Renal pelvis (tissue), 4 donors: ENCODE results near the gene TMEM119. TPM values are rescaled to one million over a fixed set of nuclear protein-coding genes. Genes with fewer than 3 reads are reported as not detected.
"Not testable (repeated sequence)": the region's sequence is repeated elsewhere in the genome, so short reads cannot be mapped to it uniquely, and the experiment has no call there.

Experiments
- DNase-seq: peaks from one replicate; pipeline ENCODE4 v3.0.0-alpha.2; 2013
- polyA plus RNA-seq, 3 donors: library from polyadenylated mRNA; unstranded; fragments of 120-200 nt; gene quantifications; one replicate each; pipeline ENCODE4 v1.2.1, GENCODE V29; 2013; ENCODE audit not compliant: insufficient read length in 3 of 3

TMEM119 gene
- polyA plus RNA-seq, 3 donors: 15.3 to 25.2 (median 16.7) TPM

GRCh38 chr12:108637222-108637971 is 39.5 kb upstream of the TMEM119 start:
- DNase-seq: no peak

GRCh38 chr12:108635997-108636808 is 38.3 kb upstream of the TMEM119 start:
- no peak for DNase-seq

DNA sequence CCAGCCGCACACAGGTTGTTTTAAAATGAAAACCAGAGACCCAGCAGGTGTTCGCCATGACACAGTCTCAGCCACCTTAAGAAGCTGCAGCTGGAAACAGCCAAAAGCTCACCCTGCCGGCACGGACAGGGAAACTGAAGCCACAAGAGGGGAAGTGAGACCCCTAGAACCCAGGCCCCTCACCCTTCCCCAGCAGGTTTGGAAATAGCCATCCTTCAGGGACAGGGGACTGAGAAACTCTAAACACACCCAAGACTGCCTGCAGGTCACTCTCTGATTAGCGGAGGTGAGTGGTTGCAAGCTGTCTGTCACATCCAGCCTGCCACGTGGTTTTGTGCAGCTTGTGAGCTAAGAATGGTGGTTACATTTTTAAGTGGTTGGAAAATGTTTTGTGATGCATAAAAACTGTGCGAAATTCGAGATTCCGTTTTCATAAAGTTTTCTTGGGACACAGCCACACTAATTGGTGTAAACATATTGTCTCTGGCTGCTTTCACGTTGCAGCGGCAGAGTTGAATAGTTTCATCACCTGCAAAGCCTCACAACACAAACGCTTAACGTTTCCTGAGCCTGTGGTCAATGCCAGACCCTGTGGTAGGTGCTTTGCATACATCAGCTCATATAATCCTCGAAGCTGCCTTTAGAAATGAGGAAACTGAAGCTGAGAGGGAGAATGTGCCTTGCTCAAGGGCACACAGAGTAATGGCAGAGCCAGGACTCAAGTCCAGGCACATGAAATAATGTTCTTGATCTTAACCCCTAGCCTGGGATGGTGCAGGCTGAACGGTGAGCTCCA is 37.5 kb upstream of the TMEM119 start:
- DNase-seq: no peak

- DNase-seq: no peak
Measured at GRCh38 chr12:108634341-108634751, 36.5 kb upstream of the TMEM119 start.

- DNase-seq: no peak
Measured at GRCh38 chr12:108633534-108634248, 35.8 kb upstream of the TMEM119 start, which contains the start of gene SELPLG. Gene SELPLG, minus strand, starts transcription at chr12:108633894. Its CDS starts 9,587 bp downstream, at chr12:108624307.

- DNase-seq: no peak
Measured at GRCh38 chr12:108633081-108633533, 35.2 kb upstream of the TMEM119 start.

- not testable (repeated sequence) for DNase-seq
Measured at GRCh38 chr12:108631261-108631660, 33.4 kb upstream of the TMEM119 start.

GRCh38 chr12:108630481-108631207 is 32.8 kb upstream of the TMEM119 start:
- no peak for DNase-seq

DNA sequence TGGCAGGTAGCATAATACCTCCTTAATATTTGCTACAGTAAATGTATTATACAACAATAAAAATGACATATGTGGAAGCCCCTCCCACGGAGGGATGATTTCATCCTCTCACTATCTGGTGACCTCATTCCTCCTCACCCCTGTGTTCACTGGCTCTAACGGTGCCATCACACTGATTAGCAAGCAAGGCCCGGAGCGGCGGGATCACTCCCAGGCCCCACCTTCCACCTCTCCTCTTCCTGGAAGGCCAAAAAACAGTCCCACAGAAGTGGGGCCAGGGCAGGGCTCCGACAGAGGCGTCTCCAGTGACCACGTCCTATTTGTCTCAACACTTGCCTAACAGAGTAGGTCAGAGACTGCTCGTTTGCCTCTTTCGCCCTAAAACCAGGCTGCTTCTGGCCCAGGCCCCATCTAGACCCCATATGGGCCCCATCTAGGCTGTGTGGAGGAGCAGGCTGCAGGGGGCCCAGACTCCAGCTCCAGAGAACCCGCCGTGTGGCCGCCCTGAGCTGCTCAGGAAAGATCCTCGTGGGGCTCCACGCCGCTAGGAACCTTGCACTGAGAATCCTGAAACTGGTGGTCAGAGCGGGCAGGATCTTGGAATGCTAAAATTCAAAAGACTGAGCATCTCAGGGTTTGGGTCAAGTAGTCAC is 32.1 kb upstream of the TMEM119 start:
- DNase-seq: no peak

- DNase-seq: no peak
Measured at GRCh38 chr12:108629151-108629550, 31.3 kb upstream of the TMEM119 start.

DNA sequence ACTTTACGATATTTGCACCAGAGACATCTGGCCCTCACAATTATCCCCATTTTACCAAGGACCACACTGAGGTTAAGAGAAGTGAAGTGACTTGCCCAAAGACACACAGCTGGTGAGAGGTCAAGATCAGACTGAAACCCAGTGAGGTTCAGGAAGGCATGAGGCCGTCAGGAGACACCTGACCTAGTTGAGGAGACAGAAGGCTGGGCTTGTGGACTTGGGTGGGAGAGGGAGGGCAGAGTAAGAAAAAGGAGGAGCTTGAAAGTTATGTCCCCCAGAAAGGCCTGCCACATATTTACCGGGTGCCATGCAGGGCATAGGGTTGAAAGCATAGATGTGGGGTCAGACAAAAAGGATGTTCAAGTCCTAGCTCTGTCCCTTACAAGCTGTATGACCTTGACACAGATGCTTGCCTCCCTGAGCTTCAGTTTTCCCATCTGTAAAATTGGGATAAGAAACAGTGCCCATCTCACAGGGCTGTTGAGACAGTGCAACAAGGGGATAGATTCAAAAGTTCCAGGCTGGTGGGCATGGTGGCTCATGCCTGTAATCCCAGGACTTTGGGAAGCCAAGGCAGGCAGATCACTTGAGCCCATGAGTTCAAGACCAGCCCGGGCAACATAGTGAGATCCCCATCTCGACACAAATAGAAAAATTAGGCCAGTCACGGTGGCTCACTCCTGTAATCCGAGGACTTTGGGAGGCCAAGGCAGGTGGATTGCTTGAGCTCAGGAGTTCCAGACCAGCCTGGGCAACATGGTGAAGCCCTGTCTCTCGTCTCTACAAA is 29.4 kb upstream of the TMEM119 start:
- DNase-seq: no peak

GRCh38 chr12:108625228-108625627 is 27.3 kb upstream of the TMEM119 start:
- DNase-seq: no peak

- DNase-seq: no peak
Measured at GRCh38 chr12:108623577-108623976, 25.7 kb upstream of the TMEM119 start.

DNA sequence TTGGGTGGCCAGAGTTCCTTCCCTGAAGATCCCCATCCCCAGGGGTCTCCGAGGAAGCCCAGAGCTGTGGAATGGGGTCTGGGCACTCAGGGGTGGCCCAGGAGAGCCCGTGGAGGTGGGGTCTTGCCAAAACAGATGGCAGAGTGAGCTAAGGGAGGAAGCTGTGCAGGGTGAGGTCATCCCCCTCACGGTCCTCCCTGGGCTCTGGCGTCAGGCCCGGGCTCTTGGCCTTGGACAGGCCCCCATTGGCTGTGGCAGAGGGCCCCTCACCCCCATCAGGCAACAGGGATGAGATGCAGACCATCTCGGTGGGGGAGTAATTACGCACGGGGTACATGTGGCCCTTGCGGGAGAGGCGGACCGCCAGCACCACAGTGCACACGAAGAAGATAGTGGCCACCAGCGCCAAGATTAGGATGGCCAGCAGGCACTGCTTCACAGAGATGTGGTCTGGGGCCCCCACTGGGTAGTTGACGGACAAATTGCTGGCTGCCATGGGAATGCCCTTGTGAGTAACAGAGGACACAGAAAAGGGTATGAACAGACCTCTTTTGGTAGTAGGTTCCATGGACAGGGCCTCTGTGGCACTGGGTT is 25.1 kb upstream of the TMEM119 start:
- DNase-seq: no peak

GRCh38 chr12:108622421-108622820 is 24.5 kb upstream of the TMEM119 start:
- no peak for DNase-seq

DNA sequence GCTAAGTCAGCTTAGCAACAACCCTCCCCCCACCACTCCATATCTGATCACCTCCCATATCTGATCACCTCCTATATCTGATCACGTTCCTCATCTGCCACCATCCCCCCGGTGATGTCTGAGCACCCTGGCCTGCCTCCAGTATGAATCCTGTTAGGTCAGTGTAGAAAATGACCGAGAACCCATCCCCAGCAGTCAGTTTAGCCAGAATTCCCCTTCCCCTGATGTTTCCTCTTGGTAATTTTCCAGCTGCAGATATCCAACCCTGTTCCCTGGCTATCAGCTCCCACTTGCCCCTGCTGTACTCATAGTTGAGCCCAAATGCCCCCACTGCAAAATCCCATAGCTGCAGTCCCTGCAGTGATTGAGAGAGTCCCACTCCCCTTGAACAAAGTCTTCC is 23.3 kb upstream of the TMEM119 start:
- no peak for DNase-seq

DNA sequence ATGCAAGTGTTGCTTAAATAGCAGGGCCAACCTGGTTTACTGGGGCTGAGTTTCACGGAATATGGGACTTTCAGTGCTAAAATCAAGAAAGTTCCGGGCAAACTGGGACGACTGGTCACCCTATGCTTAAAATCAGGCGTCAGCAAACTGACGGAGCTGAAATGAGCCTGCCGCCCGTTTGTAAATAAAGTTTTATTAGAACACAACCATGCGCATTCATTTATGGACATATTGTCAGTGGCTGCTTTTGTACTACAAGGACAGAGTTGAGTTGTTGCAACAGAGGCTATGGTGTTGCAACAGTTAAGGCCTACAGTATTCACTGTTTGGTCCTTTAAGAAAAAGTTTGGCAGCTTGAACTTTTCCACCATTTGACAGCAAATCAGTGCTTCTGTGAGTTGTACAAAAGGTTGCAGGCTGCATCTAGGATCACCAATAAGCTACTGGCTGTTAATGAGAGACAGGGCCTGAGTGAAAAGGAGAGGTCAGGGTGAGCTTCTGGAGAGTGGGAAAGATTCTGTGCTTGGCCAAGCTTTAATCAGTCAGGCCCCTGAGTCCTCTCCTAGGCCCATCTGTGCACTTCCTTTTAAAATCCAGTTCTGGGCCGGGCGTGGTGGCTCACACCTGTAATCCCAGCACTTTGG is 22.5 kb upstream of the TMEM119 start:
- no peak for DNase-seq

- DNase-seq: no peak
Measured at GRCh38 chr12:108619369-108620160, 21.7 kb upstream of the TMEM119 start.
